M059J (cell line): ENCODE results near the gene SLC27A3. TPM values are rescaled to one million over a fixed set of nuclear protein-coding genes. Genes with fewer than 3 reads are reported as not detected.
"Not testable (repeated sequence)": the region's sequence is repeated elsewhere in the genome, so short reads cannot be mapped to it uniquely, and the experiment has no call there.

ENCODE experiments used
- DNase-seq: peaks from one replicate; pipeline ENCODE4 v3.0.0-alpha.2; 2012; ENCODE audit warnings: low read depth
- total RNA-seq: library from RNA; depleted of rRNA; stranded (reverse); fragments of >200 nt; shearing (Covaris generic); gene quantifications from 2 replicates; pipeline ENCODE4 v1.2.3, GENCODE V29; 2014

SLC27A3 gene
- total RNA-seq, 1 experiment from 2014 or later: 3.7 TPM

DNA sequence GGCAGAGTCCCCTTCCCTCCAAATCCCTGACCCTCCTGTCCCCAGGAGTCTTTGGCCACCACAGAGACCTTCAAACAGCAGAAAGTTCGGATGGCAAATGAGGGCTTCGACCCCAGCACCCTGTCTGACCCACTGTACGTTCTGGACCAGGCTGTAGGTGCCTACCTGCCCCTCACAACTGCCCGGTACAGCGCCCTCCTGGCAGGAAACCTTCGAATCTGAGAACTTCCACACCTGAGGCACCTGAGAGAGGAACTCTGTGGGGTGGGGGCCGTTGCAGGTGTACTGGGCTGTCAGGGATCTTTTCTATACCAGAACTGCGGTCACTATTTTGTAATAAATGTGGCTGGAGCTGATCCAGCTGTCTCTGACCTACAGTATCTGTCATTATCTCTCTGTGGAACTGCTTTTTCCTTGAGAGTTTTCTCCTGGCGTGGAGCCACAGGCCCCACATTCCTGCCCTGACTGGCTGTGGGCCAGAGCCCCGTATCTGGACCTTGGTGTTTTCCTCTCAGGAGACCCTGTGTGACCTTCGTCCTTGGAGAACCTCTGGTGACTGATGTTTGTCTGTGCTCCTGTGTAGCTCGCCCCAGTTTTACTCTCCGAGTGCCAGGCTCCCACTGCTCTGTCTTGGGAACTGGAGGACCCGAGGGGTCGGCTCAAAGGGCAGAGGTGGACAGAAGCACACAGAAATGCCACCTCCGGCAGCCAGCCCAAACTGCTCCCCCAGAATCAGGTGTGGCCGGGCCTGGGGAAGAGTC, 4.8 kb downstream of the SLC27A3 start:
- DNase-seq: no peak

DNA sequence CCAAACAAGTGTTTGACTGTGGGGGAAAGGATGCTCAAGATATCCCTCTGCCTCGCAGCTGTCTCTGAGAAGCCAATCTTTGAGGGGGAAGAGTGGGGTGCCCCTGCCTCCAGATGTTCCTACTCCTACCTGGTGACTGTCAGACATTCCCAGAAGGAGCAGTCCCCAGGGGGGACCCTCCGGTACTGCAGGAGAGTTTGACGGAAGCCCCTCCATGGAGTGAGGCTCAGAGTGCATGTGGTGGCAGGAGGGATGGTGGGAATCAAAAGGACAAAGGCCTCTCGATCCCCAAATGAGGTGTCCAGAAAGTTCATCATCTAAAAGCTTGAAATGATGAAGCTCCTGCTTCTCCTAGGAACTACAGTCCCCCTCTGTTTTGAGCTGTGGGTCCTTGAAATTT, 5.3 kb downstream of the SLC27A3 start:
- no peak for DNase-seq

DNA sequence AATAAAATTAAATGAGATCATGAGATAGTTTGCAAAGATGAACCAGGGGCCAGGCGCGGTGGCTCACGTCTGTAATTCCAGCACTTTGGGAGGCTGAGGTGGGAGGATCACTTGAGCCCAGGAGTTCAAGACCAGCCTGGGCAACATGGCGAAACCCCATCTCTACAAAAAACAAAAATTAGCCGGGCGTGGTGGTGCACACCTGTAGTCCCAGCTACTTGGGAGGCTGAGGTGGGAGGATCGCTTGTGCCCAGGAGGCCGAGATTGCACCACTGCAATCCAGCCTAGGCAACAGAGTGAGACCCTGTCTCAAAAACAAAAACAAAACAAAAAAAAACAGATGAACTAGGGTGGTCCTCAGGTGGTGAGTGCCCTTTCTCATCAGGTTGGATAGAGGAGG, 7.4 kb downstream of the SLC27A3 start:
- not testable (repeated sequence) for DNase-seq

DNA sequence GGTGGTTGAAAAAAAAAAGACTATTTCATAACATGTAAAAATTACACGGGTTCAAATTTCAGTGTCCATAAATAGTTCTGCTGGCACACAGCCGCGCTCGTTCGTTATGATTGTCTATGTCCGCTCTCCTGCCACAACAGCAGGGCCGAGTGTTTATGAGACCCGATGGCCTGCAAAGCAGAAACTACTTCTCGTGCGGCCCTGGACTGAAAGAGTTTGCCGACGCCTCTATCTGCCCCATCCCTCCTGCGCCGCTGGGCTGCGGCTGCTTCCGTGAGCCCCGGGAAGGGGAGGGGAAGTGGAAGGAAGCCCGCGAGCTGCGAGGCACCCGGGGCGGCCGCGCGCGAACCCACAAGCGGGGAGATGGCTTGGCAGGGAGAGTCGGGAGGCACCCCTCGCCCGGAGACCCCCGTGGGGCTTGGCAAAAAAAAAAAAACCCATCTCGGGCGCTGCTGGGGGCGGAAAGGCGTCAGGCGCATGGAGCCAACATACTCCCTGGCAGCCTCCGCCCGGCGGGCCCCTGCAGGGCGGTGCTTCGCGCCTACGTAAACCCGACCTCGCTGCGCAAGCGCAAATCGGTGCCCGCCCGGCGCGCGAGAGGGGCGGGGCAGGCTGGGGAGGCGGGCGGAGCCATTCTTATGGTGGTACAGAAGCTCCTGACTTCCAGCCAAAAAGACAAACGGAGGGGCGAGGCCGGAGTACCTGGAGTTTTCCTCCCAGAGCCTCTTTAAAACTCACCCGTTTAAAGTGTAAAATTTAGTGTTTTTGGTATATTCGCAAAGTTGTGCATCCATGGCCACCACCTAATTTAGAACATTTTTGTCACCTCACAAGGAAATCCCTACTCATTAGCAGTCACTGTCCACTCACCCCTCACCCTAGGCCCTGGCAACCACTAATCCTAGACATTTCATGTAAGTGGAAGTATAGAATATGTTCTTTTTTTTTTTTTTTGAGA, 8.3 kb downstream of the SLC27A3 start:
- peak; percentile 84 for DNase-seq

DNA sequence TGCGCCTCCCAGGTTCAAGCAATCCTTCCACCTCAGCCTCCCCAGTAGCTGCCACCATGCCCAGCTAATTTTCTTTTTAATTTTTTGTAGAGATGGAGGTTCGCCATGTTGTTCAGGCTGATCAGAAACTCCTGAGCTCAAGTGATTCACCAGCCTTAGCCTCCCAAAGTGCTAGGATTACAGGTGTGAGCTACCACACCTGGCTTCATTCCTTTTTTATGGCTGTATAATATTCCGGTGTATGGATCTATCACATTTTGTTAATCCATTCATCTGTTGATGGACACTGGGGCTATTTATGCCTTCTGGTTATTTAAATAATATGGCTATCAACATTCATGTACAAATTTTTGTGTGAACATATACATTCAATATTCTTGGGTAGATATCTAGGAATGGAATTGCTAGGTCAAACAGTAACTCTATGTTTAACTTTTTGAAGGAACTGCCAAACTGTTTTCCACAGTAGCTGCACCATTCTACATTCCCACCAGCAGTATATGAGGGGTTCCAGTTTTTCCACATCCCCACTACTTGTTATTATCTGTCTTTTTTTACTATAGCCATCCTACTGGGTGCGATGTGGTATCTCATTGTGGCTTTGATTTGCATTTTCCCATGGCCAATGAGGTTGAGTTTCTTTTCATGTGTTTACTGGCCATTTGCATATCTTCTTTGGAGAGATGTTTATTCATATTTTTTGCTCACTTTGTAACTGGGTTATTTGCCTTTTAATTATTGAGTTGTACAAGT, 11.0 kb downstream of the SLC27A3 start:
- no peak for DNase-seq

DNA sequence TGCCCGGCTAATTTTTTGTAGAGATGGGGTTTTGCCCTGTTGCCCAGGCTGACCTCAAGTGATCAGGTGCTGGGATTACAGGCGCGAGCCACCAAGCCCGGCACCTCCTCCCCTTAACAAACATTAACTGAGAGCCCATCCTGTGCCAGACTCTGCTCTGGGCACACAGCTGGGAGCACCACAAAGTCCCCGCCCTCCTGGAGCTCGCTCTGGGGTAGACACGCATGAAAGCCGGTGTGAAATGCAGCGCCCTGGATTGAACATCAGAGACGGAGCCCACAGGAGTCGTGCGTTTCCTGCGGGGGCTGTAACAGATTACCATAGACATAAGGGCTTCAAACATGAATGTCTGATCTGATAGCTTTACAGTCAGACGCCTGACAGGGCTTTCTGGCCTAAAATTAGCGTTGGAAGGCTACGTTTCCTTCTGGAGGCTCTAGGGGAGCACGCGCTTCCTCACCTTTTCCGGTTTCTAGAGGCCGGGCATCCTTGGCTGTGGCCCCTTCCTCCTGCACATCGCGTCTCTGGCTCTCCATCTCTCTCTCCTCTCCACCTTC, 14.3 kb downstream of the SLC27A3 start:
- no peak for DNase-seq

DNA sequence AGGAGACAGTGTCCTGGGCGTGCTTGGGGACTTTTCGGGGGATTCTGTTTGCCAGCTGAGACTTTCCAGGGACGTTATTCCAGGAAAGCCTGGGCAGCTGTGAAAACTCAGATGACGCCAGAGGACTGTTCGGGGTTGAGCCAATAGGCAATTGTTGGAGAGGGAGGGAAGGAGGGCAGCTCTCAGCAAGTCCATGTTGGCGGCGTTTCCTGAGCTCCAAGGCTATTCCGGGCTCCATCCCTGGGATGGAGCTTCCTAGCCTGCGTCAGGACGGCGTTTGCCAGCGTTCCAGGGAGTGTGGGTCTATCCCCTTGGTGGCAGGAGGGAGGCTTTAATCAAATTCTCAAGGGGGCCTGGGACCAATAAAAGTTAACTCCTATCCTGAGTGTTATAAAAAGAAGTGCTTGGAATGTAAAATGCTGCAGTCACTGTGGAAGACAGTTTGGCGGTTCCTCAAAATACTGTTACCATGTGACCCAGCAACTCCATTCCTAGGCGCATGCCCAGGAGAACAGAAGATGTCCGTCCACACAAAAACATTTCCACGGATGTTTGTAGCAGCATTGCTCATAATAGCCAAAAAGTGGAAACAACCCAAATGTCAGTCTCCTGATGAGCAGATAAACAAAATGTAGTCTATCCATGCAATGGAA, 15.2 kb downstream of the SLC27A3 start:
- DNase-seq: peak; percentile 42

DNA sequence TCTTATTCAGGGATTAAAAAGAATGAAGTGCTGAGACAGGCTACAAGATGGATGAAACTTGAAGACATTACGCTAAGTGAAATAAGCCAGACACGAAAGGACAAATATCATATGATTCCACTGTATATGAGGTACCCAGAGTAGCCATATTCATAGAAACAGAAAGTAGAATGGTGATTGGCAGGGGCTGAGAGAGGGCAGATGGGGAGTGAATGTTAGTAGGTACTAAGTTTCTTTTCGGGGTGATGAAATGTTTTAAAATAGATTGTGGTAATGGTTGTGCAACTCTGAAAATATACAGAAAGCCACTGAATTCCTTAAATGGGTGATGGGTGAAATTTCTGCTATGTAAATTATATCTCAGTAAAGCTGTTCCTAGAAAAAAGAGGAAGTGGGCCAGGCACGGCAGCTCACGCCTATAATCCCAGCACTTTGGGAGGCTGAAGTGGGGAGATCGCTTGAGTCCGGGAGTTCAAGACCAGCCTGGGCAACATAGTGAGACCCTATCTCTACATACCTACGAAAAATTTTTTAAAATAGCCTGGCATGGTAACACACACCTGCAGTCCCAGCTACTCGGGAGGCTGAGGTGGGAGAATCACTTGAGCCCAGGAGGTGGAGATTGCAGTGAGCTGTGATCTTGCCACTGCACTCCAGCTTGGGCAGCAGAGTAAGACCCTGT, 15.9 kb downstream of the SLC27A3 start:
- DNase-seq: peak; percentile 81

DNA sequence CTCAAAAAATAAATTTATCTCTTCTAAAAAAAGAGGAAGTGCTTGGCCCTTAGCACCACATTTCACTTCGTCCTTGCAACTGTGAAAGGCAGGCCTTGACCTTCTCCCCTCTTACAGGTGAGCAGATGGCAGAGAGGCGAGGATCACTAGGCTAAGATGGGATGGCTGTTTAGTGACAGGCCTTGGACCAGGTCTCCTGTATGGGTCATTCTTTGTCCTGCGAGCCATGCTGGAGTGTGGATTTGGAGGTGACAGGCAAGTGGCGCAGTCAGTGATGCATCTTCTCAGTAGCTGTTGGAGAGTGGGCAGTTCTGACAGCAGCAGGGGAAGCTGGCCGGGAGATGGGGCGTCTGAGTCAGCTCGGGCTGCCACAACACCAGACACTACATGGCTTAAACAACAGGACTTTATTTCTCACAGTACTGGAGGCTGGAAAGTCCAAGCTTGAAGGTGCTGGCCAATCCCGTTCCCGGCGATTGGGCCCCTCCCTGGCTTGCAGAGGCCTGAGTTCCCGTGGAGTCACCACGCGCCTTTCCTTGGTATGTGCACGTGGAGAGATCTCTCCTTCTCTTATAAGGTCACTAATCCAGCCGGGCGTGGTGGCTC, 16.5 kb downstream of the SLC27A3 start:
- peak; percentile 63 for DNase-seq

DNA sequence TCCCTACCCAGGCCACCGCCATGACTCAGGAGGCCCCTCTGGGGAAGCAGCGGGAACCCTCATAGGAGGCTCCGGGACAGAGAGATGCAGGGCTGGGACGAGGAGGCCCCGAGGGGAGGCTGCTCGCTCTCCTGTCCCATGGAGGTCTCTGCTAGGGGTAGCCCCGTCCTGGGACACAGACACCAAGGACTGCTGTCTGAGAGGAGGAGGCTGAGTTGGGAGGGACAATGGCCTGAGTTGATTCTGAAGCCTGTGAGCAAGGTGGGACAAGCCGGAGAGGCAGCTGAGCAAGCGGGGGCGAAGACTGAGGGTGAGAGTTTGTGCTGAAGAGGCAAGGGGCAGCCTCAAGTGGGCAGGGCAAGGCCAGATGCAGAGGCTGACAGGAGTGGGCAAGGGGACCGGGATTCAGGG, 17.4 kb downstream of the SLC27A3 start:
- DNase-seq: no peak

DNA sequence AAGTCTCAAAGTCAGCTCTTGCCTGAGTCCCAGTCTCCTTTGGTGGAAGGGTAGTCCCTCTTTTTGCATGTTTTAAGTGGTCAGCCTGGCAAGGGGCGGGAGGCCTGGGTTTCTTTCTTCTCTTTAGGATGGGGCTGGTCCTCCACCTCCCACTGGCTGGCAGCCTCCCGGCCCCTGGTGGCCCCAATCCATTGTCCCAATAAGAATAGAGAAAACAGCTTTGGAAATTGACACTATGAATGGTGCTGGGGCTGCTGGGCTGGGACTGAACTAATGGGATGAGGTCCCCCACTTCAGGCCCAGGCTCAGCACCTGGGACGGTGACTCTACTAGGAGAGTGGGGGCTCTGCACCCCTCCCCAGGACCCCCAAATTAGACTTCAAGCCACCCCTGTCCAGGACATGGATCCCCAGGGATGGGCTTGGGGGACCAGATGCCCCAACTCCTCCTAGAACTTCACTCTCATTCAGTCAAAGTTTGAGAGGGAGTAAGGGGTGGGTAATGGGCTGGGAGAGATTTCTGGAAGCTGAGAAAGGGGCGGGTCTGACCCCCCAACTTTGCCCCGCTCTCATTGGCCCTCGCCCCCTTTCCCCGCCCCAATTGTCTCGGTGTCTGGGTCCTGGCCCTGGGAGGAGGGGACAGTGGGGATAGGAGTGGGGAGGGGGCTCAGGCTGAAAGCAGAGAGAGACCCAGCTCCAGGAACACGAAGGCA, 18.2 kb downstream of the SLC27A3 start:
- DNase-seq: no peak

DNA sequence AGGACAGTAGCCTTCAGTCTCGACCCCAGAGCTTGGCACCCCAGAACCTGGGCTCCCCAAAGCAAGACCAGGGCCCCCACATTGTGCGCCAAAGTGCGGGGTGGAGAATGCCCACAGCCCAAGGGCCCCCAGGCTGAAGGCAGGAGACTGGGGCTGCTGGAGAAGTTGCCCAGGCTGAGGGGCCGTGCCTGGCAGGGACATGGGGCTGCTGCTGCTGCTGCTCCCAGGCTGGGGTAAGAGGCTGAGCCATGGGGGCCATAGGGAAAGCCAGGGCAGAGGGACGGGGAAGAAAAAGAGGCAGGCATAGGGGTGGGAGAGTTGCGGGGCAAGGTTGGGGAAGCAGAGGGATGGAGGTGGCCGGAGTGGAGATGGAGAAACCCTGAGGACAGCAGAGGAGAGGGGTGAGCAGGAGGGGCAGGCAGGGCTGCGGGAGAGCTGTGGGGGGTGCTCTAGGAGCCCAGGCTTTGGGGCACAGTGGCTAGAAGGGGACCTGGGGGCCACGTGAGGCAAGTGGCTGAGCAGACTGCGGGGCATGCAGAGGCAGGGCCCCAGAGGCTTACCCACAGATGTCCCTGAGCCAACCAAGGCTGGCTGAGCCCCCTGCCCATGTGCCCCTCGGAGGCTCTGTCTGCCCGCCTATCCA, 18.9 kb downstream of the SLC27A3 start:
- no peak for DNase-seq

DNA sequence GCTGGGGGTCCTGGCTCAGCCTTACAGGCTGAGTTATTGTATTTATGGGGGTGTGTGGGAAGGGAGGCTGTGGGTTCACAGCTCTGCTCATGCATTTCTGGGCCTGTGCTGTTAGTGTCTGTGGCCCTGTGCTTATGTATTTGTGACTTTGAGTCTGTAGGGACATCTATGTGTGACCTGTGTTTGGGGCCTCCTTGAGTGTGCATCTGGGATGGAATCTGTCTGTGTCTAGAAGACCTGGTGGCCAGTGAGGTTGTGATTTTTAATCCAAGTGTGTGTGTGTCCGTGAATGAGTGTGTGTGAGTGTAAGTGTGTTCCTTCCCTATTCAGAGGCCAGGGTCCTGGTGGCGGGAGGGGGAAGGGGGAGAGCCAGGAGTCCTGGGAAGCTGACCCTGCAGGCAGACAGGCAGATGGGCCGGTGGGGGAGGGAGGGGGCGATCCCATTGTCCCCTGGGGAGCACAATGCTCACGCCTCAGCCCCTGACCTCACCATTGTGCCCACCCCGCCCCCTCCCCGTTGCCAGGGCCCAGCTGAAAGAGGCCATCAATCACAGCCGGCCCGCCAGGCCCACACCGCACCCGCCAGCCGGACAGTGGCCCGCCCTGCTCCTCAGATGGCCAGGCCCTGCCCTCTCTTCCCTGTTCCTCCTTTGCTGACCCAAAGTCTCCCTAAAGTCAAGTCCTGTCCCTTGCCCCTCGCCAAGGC, 19.6 kb downstream of the SLC27A3 start:
- DNase-seq: no peak

DNA sequence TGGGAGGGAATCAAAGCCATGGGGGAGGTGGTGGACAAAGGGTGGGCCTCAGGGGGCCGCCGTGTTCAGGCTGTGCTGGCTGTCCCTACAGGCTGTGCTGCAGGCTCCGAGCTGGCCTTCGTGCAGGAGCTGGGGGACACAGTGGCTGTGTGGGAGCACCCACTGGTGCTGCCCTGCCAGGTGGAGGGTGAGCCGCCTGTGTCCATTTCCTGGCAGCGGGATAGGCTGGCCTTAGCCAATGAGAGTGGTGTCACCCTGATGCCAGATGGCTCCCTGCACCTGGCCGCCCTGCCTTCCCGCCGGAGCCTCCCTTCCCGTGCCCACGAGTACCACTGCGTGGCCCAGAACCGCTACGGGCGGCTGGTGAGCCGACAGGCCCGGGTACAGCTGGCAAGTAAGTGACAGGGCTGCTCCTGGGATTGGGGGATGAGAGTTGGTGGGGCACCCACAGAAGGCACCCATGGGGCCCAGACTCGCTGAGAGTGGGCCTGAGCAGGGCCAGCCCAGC, 20.2 kb downstream of the SLC27A3 start:
- DNase-seq: no peak

DNA sequence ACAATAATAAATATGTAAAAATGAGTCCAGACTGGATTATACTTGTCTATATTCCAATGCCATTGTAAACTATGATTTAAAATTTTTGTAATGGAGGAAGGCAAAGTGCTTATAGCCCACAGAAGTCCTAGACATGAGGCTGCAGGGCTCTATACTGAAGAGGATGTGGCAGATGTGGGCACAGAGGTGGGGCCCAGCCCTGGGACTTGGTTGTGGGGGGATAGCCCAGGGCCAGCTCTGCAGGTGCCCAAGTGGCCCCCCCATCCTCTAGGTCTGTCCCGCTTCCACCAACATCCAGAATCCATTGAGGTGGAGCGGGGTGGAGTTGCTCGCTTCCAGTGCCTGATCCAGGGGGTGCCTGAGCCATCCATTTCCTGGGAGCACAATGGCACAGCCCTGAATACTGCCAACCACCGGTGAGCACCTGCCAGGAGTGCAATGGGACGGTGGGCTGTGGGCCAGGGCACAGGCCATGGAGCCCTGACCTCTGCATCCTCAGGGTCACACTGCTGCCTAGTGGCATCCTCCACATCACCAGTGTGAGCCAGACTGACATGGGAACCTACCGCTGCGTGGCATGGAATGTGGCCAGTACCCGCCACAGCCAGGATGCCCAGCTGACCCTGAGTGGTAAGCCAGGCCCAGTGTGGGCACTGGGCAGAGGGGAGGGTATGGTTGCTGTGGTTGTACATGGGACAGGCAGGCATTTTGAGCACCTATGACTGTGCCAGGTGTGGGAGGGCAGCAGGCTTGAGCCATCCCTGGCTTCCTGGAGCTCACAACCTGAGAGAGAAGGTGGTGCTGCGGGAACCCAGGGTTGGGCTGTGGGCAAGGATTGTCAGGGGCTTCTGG, 21.0 kb downstream of the SLC27A3 start:
- no peak for DNase-seq

DNA sequence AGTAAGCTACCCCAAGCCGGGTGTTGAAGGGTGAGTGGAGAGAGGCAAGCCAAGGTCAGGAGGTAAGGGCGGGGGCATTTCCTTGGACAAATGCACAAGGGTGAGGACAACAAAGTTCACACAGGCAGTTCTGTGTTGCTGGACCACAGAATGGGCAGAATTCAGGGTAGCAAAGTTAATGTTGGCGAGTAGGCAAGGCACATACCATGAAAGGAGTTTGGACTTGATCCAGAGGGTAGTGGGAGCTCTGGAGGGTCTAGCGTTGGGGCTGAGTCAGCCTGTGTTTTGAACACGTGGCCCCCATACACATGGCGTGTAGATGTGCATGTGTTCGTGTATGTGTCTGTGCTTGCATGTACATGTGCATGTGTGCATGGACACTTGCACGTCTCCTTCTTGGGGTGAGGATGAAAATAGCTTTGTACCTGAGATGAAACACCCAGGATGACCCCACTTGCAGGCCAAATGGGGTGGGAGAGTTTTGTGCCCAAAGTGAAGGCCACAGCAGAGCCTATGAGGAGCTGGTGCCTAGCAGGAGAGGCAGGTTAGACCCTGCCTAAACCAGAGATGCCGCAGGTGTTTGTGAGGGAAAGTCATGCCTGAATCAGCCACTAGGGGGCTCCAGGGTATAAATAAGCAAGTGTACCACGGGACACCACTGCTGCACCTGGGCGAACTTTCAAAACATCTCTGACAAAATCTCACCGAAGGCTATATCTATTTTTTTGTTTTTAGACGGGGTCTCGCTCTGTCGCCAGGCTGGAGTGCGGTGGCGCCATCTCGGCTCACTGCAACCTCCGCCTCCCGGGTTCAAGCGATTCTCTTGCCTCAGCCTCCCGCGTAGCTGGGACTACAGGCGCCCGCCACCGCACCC, 21.8 kb downstream of the SLC27A3 start:
- peak; percentile 68 for DNase-seq
